Keratinocyte (primary cell): ENCODE data around the gene TAL1. TPM values are rescaled to one million over a fixed set of nuclear protein-coding genes. Genes with fewer than 3 reads are reported as not detected.
"Not testable (repeated sequence)": the region's sequence is repeated elsewhere in the genome, so short reads cannot be mapped to it uniquely, and the experiment has no call there.

Source experiments
- DNase-seq: peaks from one replicate; pipeline ENCODE4 v3.0.0-alpha.2; 2011; ENCODE audit warnings: low read depth, missing footprints, low spot score
- FAIRE-seq: peaks from 2 replicates; lab custom pipeline; 2011; peaks lifted over from hg19 to GRCh38; lab: Jason Lieb, UNC
- H2AFZ ChIP-seq: 2 replicates; pipeline ENCODE4 v1.6.0; 2012; ENCODE audit warnings: low read length, control low read depth, inconsistent platforms; ENCODE audit not compliant: control insufficient read depth
- H3K27ac ChIP-seq: 2 replicates; pipeline ENCODE4 v1.5.1; 2011; ENCODE audit warnings: low read length; ENCODE audit not compliant: control insufficient read depth, insufficient read depth
- H3K27me3 ChIP-seq: 3 replicates; pipeline ENCODE4 v1.6.0; 2011; ENCODE audit warnings: low read length; ENCODE audit not compliant: control insufficient read depth, insufficient read depth; ENCODE audit errors: extremely low read depth
- H3K36me3 ChIP-seq, 2 experiments: 2 replicates in 1 of 2; 3 replicates in 1 of 2; pipeline ENCODE4 v1.5.1; 2011; ENCODE audit warnings: low read length in 2 of 2, mild to moderate bottlenecking in 1 of 2; ENCODE audit not compliant: control insufficient read depth in 2 of 2, insufficient read depth in 2 of 2; ENCODE audit errors: extremely low read depth in 1 of 2
- H3K4me1 ChIP-seq: 3 replicates; pipeline ENCODE4 v1.5.1; 2011; ENCODE audit warnings: low read length; ENCODE audit not compliant: control insufficient read depth, insufficient read depth; ENCODE audit errors: extremely low read depth
- H3K4me2 ChIP-seq: 3 replicates; pipeline ENCODE4 v1.6.0; 2011; ENCODE audit warnings: low read depth, low read length; ENCODE audit not compliant: control insufficient read depth, insufficient read depth; ENCODE audit errors: extremely low read depth
- H3K4me3 ChIP-seq, 3 experiments: fragments of 200-600 bp in 1 of 3; sonication (generic) in 1 of 3; 2 replicates in 2 of 3; 3 replicates in 1 of 3; pipeline ENCODE4 v1.5.1; 2011 to 2016; ENCODE audit warnings: low read length in 3 of 3, mild to moderate bottlenecking in 3 of 3, control low read depth in 2 of 3, inconsistent platforms in 1 of 3, low read depth in 1 of 3, mixed read lengths in 1 of 3, mixed run types in 1 of 3, moderate library complexity in 1 of 3; ENCODE audit not compliant: control insufficient read depth in 2 of 3, insufficient read depth in 2 of 3; ENCODE audit errors: extremely low read depth in 1 of 3
- H3K79me2 ChIP-seq: 2 replicates; pipeline ENCODE4 v1.6.0; 2012; ENCODE audit warnings: low read length; ENCODE audit not compliant: control insufficient read depth, insufficient read depth
- H3K9ac ChIP-seq: 3 replicates; pipeline ENCODE4 v1.6.0; 2011; ENCODE audit warnings: low read length; ENCODE audit not compliant: control insufficient read depth, insufficient read depth; ENCODE audit errors: extremely low read depth
- H3K9me1 ChIP-seq: 3 replicates; pipeline ENCODE4 v1.6.0; 2011; ENCODE audit warnings: low read length; ENCODE audit not compliant: control insufficient read depth, insufficient read depth; ENCODE audit errors: extremely low read depth
- H3K9me3 ChIP-seq: 2 replicates; pipeline ENCODE4 v1.5.1; 2012; ENCODE audit warnings: low read depth, low read length; ENCODE audit not compliant: control insufficient read depth
- H4K20me1 ChIP-seq: 3 replicates; pipeline ENCODE4 v1.6.0; 2011; ENCODE audit warnings: low read length; ENCODE audit not compliant: control insufficient read depth, insufficient read depth; ENCODE audit errors: extremely low read depth
- EZH2 ChIP-seq: IDR thresholded peaks from one replicate; pipeline ENCODE4 v1.6.1; 2012; ENCODE audit warnings: inconsistent platforms, mild to moderate bottlenecking, low read length, moderate library complexity
- dilution Hi-C: fragments of 300-500 bp; cut with MboI; formaldehyde crosslinking; loops from one replicate; pipeline ENCODE4 v1.7.0; 2020; ENCODE audit warnings: low sequenced_read_pairs; ENCODE audit not compliant: extremely low pct_ligation_motif_present
- polyA plus RNA-seq, 5 experiments: library from polyadenylated mRNA; depleted of rRNA in 3 of 5; stranded (reverse) in 3 of 5; stranded (forward) in 1 of 5; unstranded in 1 of 5; fragments of >200 nt; gene quantifications; 1 replicate in 1 of 5; 2 replicates in 3 of 5; 3 replicates in 1 of 5; pipeline versions ENCODE4 v1.2.1 to v1.2.3, GENCODE V29; 2011 to 2012; ENCODE audit warnings: missing spikeins in 2 of 5, low read depth in 1 of 5, low replicate concordance in 1 of 5
- TF ChIP-seq, protein P1 (sequence below), 3 experiments: IDR thresholded peaks in 1 of 3; conservative IDR thresholded peaks in 1 of 3; optimal IDR thresholded peaks in 1 of 3; 2 replicates in 2 of 3; 3 replicates in 1 of 3; pipeline versions ENCODE3 to v1.5.1; 2011; ENCODE audit warnings: low read length in 3 of 3, mild to moderate bottlenecking in 3 of 3, moderate library complexity in 2 of 3, control low read depth in 1 of 3, inconsistent platforms in 1 of 3; ENCODE audit not compliant: insufficient read depth in 2 of 3; ENCODE audit errors: extremely low read depth in 1 of 3

The TAL1 gene
- polyA plus RNA-seq, 1 donor (not counting 4 experiments of a cell fraction or from before 2014, with no cell fraction given): not detected

DNA sequence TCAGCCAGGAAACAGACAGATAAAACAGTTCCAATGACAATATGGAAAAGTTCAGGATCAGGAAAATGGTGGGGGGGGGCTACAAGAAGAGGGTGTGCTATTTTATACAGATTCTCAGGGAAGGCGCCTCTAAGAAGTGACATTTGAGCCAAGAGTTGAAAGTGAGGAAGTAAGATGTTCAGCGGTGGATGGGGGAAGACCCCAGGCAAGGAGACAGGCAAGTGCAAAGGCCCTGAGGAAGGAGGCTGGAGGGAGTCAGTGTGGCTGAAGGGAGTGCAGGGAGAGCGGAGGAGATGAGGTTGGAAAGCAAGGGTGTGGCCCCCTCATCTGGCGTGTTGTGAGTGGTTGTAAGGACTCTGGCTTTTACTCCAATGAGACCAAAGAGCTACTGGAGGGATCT, 33.8 kb downstream of the TAL1 start:
- Histone ChIP-seq H3K9ac (no peak overlapping the region), H3K9me1 (no peaks in the 10 kb centered on the region), H2AFZ (no peak overlapping the region), H3K79me2 (no peaks in the 10 kb centered on the region), H3K4me1 (no peaks in the 10 kb centered on the region), H3K27me3 (no peaks in the 10 kb centered on the region), H3K36me3 (no peaks in the 10 kb centered on the region), H3K27ac (no peak overlapping the region), H4K20me1 (no peaks in the 10 kb centered on the region), H3K4me3 (no peak overlapping the region), H3K4me2 (no peak overlapping the region), H3K9me3 (no peaks in the 10 kb centered on the region)
- FAIRE-seq: no peak
- dilution Hi-C loops: no loop called here
- DNase-seq: no peak
- TF ChIP-seq, protein P1, sequence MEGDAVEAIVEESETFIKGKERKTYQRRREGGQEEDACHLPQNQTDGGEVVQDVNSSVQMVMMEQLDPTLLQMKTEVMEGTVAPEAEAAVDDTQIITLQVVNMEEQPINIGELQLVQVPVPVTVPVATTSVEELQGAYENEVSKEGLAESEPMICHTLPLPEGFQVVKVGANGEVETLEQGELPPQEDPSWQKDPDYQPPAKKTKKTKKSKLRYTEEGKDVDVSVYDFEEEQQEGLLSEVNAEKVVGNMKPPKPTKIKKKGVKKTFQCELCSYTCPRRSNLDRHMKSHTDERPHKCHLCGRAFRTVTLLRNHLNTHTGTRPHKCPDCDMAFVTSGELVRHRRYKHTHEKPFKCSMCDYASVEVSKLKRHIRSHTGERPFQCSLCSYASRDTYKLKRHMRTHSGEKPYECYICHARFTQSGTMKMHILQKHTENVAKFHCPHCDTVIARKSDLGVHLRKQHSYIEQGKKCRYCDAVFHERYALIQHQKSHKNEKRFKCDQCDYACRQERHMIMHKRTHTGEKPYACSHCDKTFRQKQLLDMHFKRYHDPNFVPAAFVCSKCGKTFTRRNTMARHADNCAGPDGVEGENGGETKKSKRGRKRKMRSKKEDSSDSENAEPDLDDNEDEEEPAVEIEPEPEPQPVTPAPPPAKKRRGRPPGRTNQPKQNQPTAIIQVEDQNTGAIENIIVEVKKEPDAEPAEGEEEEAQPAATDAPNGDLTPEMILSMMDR (optimal IDR thresholded peaks at IDR 0.05 in 1 of 3, IDR thresholded peaks at IDR 0.05 in 1 of 3, conservative IDR thresholded peaks at IDR 0.05 in 1 of 3; ENCODE audit: extremely low read depth in 1 of 3, insufficient read depth in 2 of 3, low read length in 3 of 3): no peak
- TF ChIP-seq EZH2: no peak

DNA sequence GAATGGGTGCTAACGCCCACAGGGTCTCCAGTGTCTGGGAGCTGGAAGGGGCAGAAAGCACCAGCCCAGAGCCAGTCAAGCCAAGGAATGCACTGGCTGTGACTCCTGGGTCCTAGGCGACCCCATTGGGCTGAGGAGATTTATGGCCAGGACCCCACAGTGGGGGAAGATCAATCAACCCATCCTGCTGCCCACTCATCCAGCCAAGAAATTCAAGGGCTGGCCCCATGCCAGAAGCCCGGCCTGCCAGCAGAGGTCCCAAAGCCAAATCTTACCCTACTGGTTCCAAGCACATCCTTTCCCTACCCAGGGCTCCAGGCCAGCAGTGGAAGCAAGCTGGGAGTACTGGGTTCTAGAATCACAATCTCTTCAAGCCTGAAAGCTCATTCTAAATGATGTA, 35.4 kb downstream of the TAL1 start:
- peaks cover 7% of the 10 kb centered on the region for H3K4me1 ChIP-seq
- no peaks in the 10 kb centered on the region for H3K79me2 ChIP-seq
- H4K20me1 ChIP-seq: no peaks in the 10 kb centered on the region
- no peak overlapping the region for H3K27ac ChIP-seq
- no peak overlapping the region for H3K4me3 ChIP-seq
- no peak overlapping the region for H3K4me2 ChIP-seq
- DNase-seq (no peak), FAIRE-seq (no peak)
- H3K36me3 ChIP-seq: no peaks in the 10 kb centered on the region
- dilution Hi-C loops: no loop called here
- no peaks in the 10 kb centered on the region for H3K9me3 ChIP-seq
- no peaks in the 10 kb centered on the region for H3K27me3 ChIP-seq
- TF ChIP-seq EZH2: no peak
- TF ChIP-seq, protein P1 (optimal IDR thresholded peaks at IDR 0.05 in 1 of 3, IDR thresholded peaks at IDR 0.05 in 1 of 3, conservative IDR thresholded peaks at IDR 0.05 in 1 of 3; ENCODE audit: extremely low read depth in 1 of 3, insufficient read depth in 2 of 3, low read length in 3 of 3): peak in 1 of 3 experiments; percentile 4
- H3K9me1 ChIP-seq: no peaks in the 10 kb centered on the region
- H3K9ac ChIP-seq: no peak overlapping the region
- H2AFZ ChIP-seq: no peak overlapping the region

DNA sequence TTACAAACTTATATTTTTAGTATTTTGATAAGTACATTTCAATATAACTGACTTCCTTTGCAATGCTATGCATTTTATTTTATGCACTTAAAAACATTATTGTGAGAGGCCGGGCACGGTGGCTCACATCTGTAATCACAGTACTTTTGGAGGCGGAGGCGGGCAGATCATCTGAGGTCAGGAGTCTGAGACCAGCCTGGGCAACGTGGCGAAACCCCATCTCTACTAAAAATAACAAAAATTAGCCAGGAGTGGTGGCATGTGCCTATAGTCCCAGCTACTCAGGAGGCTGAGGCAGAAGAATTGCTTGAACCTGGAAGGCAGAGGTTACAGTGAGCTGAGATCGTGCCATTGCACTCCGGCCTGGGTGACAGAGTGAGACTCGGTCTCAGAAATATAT, 36.0 kb downstream of the TAL1 start:
- FAIRE-seq, H2AFZ ChIP-seq, H3K4me3 ChIP-seq, H4K20me1 ChIP-seq, H3K36me3 ChIP-seq, H3K9me3 ChIP-seq, H3K27me3 ChIP-seq, H3K79me2 ChIP-seq, H3K4me2 ChIP-seq, DNase-seq, H3K9me1 ChIP-seq, H3K27ac ChIP-seq, dilution Hi-C loops, H3K9ac ChIP-seq: not testable (repeated sequence)
- H3K4me1 ChIP-seq: peaks cover 13% of the 10 kb centered on the region
